ENCODE measurements around the gene TIAM1. TPM values are rescaled to one million over a fixed set of nuclear protein-coding genes. Genes with fewer than 3 reads are reported as not detected.

TIAM1 gene
- 10 to 100 TPM in 2 of 6 experiments, 1 to 10 TPM in 4; 4.8 to 12.5 (median 7.7) TPM for total RNA-seq
- long read RNA-seq = 0 reads

GRCh38 chr21:31343680-31344480 is at the start of gene TIAM1:
Gene TIAM1 (minus strand): TSS chr21:31344261. CDS start chr21:31266972, 77,289 bp downstream.
- Histone ChIP-seq H3K4me3 (peak within 1 kb of the TSS; percentile 43 to 50 (median 45)), H3K9me3 (no peaks in the 10 kb centered on the region), H3K36me3 (no peaks in the 10 kb centered on the region), H3K27ac (peak within 1 kb of the TSS in 1 of 3 donors; percentile 51), H3K27me3 (no peaks in the 10 kb centered on the region), H3K4me1 (peaks cover 0 to 11% (median 0%) of the 10 kb centered on the region in 4 donors)
- WGBS (ENCODE audit: insufficient coverage, low coverage, low lambda C conversion rate, missing lambda C conversion rate) = 2% methylated on average over 13 of the region's 49 CpGs
- ATAC-seq (peak; percentile 85 to 94 (median 88)), DNase-seq (peak in 1 of 3 donors; percentile 67)
- TF ChIP-seq CTCF (IDR thresholded peaks at IDR 0.05) = no peak
- peak; percentile 10 for TF ChIP-seq POLR2A (IDR thresholded peaks at IDR 0.05)
- intact Hi-C loops (cut with DNase I) = no loop called here

GRCh38 chr21:31387560-31388186 is 43.6 kb upstream of the TIAM1 start:
- TF ChIP-seq CTCF (IDR thresholded peaks at IDR 0.05) (no peak), POLR2A (IDR thresholded peaks at IDR 0.05) (no peak)
- H3K4me1 ChIP-seq = no peaks in the 10 kb centered on the region
- no peak for DNase-seq
- WGBS (ENCODE audit: insufficient coverage, low coverage, low lambda C conversion rate, missing lambda C conversion rate) = 64% methylated on average over 5 of the region's 20 CpGs
- ATAC-seq = peak in 1 of 4 donors; percentile 38
- H3K9me3 ChIP-seq = no peaks in the 10 kb centered on the region
- no peaks in the 10 kb centered on the region for H3K36me3 ChIP-seq
- intact Hi-C loops (cut with DNase I) = no loop called here
- H3K27ac ChIP-seq = no peak overlapping the region
- H3K4me3 ChIP-seq = no peak overlapping the region
- no peaks in the 10 kb centered on the region for H3K27me3 ChIP-seq

GRCh38 chr21:31386006-31386405 is 41.9 kb upstream of the TIAM1 start:
- no peak for TF ChIP-seq POLR2A (IDR thresholded peaks at IDR 0.05)
- Histone ChIP-seq H3K36me3 (no peaks in the 10 kb centered on the region), H3K27me3 (no peaks in the 10 kb centered on the region), H3K4me3 (no peak overlapping the region), H3K9me3 (no peaks in the 10 kb centered on the region), H3K27ac (no peak overlapping the region), H3K4me1 (no peaks in the 10 kb centered on the region)
- ATAC-seq = no peak
- no peak for DNase-seq
- WGBS (ENCODE audit: insufficient coverage, low coverage, low lambda C conversion rate, missing lambda C conversion rate) = 65% methylated on average over 3 of the region's 5 CpGs
- intact Hi-C loops (cut with DNase I) = no loop called here

GRCh38 chr21:31383770-31384169 is 39.7 kb upstream of the TIAM1 start:
- H3K36me3 ChIP-seq = no peaks in the 10 kb centered on the region
- TF ChIP-seq CTCF (IDR thresholded peaks at IDR 0.05) = no peak
- no peak for TF ChIP-seq POLR2A (IDR thresholded peaks at IDR 0.05)
- ATAC-seq (no peak), DNase-seq (no peak)
- H3K27ac ChIP-seq = no peak overlapping the region
- WGBS (ENCODE audit: insufficient coverage, low coverage, low lambda C conversion rate, missing lambda C conversion rate) = 92% methylated on average over 7 of the region's 8 CpGs
- H3K4me3 ChIP-seq = no peak overlapping the region
- no peaks in the 10 kb centered on the region for H3K27me3 ChIP-seq
- H3K9me3 ChIP-seq = no peaks in the 10 kb centered on the region
- intact Hi-C loops (cut with DNase I) = no loop called here
- no peaks in the 10 kb centered on the region for H3K4me1 ChIP-seq

- Histone ChIP-seq H3K36me3 (no peaks in the 10 kb centered on the region), H3K4me3 (no peak overlapping the region), H3K27ac (no peak overlapping the region), H3K4me1 (no peaks in the 10 kb centered on the region), H3K9me3 (no peaks in the 10 kb centered on the region), H3K27me3 (no peaks in the 10 kb centered on the region)
- intact Hi-C loops (cut with DNase I) = no loop called here
- 79% methylated on average over 5 of the region's 5 CpGs for WGBS (ENCODE audit: insufficient coverage, low coverage, low lambda C conversion rate, missing lambda C conversion rate)
- TF ChIP-seq POLR2A (IDR thresholded peaks at IDR 0.05) (no peak), CTCF (IDR thresholded peaks at IDR 0.05) (no peak)
- no peak for DNase-seq
- ATAC-seq = no peak
These were observed 38.0 kb upstream of the TIAM1 start for GRCh38 chr21:31382060-31382459.

Data from right lobe of liver (tissue), 6 donors.